ENCODE measurements around the gene TRPC5OS.

Gene TRPC5OS

DNA sequence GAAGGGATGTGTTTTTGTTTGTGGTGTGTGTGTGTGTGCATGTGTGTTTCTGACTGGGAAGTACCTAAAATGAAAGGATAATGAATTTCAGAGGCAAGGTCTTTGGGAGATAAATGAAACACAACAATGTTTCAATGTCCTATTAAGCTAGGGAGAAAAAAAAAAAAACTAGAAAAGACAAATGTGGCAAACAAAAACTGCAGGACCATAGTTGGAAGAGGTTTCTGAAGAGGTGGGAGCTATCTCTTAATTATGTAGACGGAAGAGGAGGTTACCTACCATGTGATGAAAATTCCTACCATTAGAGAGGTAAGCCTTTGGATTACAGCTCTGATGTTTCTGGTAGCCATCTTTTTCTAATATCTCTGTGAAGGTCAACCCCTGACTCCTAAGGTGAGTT, at the start of gene TRPC5OS:
Gene TRPC5OS, plus strand, starts transcription at position 301 of the 400 bp plus-strand sequence. CDS start 25,669 bp downstream, outside the sequence.
- DNase-seq = no peak

DNA sequence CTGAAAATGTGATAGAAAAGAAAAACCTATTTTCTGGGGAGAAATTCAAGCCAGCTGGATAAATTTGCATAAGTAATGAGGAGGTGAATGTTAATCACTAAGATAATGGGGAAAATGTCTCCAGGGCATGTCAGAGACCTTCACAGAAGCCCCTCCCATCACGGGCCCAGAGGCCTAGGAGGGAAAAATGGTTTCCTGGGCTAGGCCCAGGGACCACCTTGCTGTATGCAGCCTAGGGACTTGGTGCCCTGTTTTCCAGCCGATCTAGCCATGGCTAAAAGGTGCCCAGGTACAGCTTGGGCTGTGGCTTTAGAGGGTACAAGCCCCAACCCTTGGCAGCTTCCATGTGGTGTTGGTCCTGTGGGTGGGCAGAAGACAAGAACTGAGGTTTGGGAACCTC, 46.6 kb upstream of the TRPC5OS start:
- DNase-seq = no peak

DNA sequence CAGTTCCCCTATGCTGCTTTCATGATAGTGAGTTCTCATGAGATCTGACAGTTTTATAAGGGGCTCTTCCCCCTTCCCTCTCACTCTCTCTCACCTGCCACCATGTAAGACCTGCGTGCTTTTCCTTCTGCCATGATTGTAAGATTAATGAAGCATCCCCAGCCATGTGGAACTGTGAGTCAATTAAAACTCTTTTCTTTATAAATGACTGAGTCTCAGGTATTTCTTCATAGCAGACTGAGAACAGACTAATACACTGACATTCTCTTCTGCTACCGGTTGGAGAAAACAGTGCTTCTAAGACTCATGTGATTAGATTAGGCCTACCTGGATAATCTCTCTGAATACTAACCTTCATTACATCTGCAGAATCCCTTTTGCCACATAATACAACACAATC, 45.4 kb upstream of the TRPC5OS start:
- no peak for DNase-seq

DNA sequence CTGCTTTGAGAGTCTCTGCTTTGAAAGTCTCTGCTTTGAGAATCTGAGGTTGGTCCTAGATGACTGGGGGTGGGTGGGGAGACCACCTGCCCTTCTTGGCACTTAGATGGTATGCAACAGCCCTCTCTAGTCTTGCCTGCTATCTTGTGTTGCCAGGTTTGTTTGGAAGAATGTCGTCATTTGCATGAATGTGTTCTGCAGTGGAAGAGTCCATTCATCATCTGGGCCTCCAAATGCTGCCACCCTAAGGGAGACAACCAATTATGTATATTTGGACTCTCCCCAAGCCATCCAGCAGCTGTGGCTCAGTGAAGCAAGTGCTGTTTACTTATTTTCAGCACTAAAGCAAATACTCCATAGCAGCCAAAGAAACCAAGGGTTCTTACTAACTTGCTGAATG, 44.6 kb upstream of the TRPC5OS start:
- peak in 4 of 51 donors; percentile 0 to 2 (median 2) for DNase-seq

DNA sequence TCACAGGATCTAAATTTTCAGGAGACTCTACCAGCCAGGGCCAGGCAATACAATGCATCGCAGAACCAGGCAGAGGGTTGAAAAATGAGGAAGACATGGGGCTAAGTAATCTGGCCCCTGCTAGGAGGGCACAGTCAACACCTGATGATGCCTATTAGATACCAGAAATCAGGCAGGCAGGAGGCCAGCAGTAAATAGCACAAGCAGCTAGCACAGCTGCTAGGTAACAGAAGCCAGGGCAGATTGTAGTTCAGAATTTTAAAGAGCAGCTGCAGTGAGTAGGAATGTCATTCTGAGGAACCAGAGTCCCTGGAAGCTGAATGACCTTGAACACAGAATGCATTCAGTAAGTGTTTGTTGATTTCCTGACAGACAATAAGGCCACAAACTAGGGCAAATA, 38.8 kb upstream of the TRPC5OS start:
- DNase-seq = peak in 3 of 51 donors; percentile 0 to 2 (median 0)

DNA sequence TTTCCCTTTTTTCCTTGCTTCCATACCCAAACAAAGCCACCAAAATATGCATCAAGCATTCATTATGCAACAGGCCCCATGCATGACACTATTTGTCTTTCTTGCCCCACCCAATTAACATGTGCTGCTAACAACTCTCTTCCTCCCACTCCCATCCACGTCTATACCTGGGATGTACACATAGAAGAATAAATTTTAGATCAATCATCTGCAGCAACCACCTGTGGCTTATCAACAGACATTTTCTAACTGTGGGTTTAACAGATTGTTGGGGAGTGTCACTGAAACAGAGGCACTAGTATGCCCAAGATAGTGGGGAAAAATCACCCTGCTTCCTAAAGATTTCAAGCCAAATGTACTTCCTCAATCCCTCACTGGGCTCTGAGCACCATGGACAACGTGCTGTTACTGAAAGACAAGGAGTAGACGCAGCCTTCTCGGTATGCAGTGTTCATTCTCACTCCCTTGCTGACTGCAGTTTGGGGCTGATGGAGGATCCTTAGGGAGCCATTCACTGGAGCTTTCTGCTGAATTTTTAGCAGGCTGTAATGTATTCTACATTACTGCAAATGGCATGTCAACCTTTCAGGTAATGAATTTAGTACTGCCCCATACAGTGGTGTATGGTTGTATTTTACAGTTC, 28.4 kb upstream of the TRPC5OS start:
- no peak for DNase-seq

DNA sequence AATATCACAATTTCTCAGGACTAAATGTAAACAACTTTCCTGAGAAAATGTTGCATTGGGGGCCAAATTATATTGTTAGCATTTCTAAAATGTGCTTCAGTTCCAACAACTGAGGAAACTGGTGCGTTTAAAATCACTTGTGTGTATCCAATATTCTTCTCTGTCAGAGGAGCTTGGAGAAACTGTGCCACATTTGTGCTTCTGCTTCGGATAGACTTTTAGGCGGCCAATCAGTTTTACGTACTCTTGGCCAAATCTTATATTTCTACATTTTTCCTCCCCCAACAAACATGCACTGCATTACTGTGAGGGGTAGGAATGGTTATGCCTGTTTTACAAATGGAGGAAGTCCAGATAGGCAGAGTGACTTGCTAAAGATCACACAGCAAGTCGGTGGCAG, 27.4 kb upstream of the TRPC5OS start:
- no peak for DNase-seq

DNA sequence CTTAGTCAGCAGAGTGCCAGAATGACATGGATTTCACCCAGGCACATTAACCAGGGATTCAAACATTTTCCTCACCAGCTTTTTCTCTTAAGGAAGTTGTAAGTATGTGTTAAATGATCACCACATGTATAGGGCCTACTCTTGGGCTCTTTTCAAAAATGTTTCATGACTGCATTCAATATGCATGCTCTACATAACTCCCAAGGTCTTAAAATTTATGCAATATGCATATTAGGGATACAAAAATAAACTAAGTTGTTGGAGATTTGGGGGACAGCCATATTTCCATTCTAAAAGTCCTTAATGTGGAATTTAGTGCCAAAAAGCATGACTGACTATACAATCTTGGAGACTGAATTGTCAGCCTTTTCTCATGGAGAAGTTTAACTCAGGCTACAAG, 25.0 kb upstream of the TRPC5OS start:
- DNase-seq = no peak

DNA sequence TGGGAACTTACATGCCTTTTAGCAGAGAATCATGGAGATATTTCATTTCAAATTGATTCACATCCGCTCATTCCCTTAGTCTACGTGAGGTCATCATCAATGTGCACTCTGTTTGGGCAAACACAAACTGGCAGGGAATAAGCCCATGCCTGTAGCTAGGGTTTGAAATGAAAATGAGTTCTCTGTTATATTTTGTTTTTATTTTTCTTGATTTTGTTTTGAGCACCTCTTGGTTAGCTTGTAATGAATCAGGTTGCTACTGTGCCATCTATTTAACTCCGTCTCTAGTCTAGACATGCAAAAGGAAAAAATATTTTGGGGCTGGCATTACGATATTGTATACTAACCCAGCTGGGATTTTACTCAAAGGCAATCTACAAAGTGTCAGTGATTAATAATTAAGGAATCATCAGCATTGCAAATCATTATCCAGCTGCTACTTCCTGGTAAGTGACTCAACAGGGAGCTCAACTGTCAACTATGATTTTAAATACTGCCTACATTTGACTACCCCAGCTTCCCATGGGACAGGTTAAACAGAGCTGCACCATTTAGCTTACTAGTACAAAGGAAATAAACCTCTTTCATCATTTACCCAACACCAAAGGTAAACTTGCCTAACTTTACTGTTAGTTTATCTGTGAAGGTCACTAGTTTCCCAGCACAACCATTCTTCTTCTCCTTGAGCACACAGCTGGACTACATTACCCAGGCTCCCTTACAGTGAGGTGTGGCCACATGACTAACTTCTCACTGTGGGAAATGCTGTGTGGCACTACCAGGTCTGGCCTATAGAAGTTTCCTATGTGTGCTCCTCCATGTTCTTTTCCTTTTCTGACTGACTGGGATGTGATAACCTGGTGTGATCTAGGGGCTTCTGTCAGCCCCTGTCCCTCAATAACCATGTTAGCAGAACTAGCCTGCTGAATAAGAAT, 21.2 kb upstream of the TRPC5OS start:
- DNase-seq = no peak

DNA sequence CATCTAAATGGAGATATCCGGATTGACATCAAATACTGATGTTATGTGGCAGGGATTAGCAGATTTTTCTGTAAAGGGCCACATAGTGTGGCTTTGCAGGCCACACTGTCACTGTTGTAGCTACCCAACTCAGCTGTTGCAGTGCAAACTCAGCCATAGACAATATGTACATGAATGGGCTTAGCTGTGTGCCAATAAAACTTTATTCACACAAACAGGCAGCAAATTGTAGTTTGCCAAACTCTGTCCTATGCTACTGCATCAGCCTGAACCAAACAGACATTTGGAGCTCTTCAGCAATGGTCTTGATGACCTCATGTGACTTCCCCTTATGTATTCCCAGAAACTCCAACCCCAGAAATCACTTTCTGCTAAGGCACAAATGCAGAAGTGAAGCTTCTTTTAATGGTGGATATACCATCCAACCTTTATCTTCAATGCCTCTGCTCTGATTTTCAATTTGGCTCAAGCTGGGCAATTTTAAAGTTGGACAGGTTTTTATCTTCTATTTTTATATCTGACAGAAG, 18.4 kb upstream of the TRPC5OS start:
- DNase-seq = no peak

DNA sequence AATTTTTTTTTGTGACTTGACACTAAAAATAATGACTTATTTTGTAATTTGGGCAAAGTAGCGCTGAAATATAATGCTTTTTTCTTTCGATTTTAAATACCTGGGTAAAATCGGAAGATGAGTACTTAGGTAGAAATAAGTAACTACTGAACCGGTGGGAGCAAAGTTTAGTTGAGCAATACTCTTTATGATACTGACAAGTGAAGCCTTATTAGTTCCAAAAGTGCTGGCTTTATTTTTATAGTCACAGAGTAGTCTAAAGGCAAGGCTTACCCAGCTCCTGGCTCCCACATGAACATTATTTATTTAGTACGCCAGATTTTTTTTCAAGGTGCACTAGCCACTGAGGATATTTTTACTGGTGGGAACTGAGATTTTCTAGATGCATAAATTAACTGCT, 14.4 kb upstream of the TRPC5OS start:
- no peak for DNase-seq

DNA sequence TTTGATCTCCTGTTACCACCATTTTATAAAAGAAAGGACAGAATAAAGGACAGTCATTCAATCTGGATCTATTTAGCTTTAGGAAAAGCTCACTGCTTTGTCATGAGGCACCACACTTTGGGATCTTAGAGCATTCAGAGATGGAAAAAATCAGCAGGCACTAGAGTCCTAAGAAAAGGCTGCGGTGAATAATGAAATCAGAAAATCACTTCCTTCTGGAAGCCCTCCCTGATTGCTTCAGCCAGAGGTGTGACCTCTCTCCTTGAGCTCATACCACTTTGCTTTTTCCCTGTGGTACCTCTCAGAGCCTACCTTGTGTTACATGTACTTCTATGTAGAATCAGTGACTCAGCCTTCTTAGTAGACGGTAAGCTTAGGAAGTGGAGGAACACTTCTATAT, 8.7 kb upstream of the TRPC5OS start:
- DNase-seq = no peak

DNA sequence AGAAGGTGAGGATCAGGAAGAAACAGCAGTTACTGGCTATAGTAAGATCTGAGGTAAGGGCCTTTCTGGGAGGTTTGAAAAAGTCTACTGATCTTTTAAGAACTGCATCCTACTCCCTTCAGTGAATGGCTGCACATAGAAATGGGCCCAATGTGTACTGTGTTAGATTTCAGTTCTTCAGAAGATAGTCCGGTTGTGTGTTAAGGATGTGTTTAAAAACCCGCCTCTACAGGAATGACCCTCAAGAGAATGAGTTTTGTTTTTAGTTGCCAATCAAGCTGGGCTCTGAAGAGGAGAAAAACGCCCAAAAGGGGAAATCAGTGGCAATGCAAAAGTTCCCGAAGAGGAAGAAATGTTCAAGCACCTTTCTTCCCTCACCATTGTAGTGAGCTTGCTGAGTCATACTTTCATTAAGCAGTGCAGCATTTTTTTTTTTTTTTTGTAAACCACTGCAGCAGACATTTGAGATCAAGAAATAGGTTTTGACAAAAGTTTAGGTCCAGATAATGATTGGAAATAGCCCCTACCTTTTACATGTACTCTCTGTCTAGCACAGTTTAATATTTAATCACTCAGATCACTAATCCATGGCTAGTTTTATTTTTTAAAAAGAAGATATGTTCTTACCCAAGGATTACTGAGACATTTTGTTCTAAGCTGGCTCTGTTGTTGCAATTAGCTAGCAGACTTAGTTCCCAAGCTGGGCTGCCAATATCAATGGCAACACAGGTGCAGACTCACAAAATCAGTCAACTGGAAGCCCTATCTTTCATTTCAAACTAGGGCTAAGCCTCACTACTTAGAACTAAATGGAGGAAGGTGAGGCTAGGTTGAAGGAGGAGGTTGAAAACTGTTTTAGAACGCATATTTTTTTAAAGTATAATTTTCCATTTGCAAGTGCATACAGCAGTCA, 7.0 kb upstream of the TRPC5OS start:
- DNase-seq = peak in 2 of 51 donors; percentile 0 to 21

DNA sequence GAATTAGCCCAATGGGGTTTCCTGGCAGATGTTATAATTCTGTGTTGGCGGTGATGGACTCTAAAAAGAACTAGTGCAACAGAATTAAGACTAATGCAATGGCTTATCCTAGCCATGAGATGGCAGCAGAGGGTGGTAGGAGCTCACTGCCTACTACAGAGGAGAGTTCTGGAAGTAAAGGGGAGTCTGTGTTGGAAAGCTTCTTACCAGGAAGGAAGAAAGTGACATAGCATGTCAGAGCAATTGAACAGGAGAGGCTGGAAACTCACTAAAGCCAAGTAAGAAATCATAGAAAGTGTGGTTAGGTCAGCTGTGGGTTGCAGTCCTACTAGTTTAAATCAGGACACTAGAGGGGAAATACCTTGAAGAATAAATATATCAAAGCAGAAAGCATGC, 6.3 kb upstream of the TRPC5OS start:
- DNase-seq = peak in 23 of 51 donors; percentile 0 to 42 (median 5)

DNA sequence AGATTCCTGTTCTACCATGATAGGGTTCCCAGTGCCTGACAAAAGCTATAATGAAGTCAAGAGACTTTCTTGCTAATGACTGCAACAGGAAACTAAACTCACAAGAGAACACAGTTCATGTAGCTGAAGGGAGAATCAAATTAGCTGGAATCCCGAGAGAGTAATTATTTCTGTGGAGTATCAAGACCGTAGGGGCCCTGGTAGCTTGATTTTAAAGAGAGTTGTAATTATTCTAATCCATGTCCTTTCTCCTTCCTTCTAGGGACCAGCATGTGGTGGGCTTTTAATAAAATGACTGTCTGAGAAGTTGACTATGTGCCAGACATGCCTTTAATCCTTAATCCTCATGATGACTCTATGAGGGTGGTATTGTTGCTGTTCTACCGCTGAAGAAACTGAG, 1.7 kb upstream of the TRPC5OS start:
- DNase-seq = no peak

DNA sequence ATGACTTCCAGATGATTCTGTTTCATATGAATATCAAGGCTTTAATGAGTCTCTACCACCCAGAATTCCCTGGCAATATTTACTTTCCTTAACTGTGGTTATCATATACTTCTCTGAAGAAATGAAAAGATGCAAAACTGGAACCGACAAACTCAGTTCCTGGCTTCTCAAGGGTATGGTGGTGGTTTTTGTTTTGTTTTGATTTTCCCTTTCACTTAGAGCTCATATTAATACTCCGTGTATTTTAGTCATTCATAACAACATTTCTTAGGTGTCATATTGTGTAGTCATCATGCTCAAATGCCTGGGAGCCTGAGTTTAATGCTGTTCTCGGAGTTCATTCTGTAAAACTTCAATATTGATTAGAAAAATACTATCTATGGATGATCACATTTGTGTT, 665 bp downstream of the TRPC5OS start:
- DNase-seq = no peak

DNA sequence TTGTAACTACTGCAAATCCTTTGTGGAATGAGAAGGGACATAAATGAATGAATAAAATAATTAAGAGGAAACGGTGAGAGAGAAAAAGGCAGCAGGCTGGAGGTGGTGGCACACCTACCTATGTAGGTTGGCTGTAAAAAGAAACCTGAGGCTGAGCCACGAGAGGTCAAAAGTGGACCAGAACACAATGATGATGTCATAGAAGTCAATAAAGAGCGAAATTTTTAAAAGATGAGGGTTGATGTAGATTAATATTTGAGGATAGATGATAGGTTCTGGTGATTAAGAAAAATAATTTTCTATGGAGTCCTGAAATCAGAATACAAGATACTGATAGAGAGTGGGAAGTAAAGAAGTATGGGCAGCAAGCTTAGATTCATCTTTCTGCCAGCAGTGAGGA, 1.7 kb downstream of the TRPC5OS start:
- DNase-seq = no peak

DNA sequence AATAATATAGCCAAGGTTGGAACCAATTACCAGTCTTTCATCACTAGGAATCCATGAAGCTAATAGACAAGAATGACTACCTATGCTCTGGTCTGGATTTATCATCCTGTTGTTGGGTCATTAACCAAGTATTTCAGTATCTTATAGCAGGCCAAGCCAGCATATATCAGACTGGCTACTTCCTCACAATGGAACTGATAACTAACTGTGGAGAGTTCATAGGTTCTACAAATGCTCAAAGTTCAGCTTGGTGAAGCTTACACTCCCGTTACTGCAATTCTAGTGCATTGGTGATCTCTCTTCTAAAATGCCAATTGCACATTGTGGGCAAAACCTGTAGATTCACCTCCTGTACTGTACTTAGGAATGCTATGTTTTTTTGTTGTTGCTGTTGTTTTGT, 4.8 kb downstream of the TRPC5OS start:
- DNase-seq = no peak

DNA sequence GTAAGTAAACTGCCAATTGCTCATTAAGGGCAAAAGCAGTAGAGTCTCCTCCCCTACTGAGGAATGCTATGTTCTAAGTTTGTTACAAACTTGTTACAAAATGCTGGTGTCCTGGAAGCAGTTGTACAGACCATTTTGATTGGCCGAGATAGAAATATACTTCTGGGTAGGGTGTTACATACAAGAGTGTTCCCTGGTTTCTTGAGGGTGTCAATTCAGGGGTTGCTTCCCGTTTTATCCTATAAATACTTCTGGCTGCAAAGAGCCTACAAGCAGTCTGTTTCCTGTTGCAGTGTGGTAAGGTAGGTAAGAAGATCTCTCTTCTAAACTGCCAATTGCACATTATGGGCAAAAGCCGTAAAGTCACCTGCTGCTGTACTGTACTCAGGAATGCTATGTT, 5.7 kb downstream of the TRPC5OS start:
- DNase-seq = no peak

DNA sequence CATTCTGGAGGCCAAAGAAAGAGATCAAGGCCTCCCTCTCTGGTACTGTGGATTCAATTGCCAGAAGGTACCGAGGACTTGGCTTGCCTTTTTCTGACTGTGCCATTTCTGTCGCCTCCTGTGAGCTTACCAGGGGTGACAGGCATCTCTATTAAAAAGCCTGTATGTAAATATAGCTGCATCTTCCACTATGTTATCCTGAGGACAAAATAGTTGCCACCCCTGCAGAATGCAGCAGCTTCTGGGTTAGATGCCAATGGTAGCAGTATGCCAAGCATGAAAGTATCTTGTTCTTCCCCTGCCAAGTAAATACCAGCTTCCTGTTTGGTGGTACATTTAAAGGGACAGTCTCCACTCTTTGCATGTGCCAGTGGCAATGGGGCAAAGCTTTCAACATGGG, 10.7 kb downstream of the TRPC5OS start:
- no peak for DNase-seq

DNA sequence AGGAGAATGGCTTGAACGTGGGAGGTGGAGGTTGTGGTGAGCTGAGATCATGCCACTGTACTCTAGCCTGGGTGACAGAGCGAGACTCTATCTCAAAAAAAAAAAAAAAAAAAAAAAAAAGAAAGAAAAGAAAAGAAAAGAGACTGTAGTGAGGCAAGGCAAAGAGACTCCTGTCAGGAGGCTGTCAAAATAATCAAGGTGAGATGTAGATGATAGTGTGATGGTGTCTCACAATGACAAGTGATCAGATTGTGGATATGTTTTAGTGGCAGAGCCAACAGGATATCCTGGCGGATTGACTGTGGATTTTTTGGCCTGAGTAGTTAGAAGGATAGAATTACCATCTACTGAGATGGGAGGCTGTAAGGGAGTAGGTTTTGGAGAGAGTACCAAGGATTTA, 12.6 kb downstream of the TRPC5OS start:
- no peak for DNase-seq

DNA sequence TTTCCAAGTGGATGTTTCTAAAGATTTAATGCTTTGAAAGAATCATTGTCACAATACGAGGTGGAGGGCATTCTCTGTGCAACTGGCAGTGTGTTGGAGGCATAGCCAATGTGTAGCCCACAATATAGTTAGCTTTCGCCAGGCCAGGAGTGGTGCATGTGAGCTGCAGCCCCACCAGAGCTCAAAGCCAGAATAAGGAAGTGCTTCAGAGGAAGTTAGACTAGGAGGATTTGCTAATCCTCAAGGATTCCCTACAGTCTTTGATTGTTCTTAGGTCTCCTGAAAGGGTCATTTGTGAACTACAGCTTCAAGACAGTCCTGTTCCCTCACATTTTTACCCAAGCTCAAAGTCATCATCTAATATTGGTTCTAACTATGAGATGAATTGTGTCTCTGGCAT, 16.4 kb downstream of the TRPC5OS start:
- no peak for DNase-seq
